ENCODE data around the gene FIGNL1.

DNA sequence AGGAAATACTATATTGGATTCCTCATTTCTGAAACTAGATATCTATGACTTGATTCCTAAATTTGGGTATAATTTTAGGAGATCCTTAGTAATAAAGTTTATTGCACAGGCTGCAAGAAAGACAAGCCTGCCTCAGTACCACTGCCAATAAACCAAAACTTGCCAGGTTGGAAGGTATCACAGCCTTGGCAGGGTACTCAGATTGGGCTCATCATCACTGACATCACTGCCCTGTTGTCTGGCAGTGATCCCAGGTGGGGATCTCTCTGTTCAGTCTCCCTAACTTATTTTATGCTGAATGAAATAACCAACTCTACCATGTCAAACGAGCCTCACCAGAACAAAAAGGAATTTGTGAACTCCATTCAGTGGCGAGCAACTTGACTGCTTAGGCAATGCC, 18.8 kb downstream of the FIGNL1 start:
- TF ChIP-seq, protein P1, sequence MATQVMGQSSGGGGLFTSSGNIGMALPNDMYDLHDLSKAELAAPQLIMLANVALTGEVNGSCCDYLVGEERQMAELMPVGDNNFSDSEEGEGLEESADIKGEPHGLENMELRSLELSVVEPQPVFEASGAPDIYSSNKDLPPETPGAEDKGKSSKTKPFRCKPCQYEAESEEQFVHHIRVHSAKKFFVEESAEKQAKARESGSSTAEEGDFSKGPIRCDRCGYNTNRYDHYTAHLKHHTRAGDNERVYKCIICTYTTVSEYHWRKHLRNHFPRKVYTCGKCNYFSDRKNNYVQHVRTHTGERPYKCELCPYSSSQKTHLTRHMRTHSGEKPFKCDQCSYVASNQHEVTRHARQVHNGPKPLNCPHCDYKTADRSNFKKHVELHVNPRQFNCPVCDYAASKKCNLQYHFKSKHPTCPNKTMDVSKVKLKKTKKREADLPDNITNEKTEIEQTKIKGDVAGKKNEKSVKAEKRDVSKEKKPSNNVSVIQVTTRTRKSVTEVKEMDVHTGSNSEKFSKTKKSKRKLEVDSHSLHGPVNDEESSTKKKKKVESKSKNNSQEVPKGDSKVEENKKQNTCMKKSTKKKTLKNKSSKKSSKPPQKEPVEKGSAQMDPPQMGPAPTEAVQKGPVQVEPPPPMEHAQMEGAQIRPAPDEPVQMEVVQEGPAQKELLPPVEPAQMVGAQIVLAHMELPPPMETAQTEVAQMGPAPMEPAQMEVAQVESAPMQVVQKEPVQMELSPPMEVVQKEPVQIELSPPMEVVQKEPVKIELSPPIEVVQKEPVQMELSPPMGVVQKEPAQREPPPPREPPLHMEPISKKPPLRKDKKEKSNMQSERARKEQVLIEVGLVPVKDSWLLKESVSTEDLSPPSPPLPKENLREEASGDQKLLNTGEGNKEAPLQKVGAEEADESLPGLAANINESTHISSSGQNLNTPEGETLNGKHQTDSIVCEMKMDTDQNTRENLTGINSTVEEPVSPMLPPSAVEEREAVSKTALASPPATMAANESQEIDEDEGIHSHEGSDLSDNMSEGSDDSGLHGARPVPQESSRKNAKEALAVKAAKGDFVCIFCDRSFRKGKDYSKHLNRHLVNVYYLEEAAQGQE (IDR thresholded peaks at IDR 0.05; ENCODE audit: insufficient read depth in 1 of 2, low read depth in 2 of 2, low read length in 2 of 2): no peak
- TF ChIP-seq TAF1 (IDR thresholded peaks at IDR 0.05; ENCODE audit: borderline replicate concordance, insufficient read depth, low read length): no peak
- TF ChIP-seq POLR2AphosphoS5 (IDR thresholded peaks at IDR 0.05; ENCODE audit: low read depth, low read length): no peak
- no peak for TF ChIP-seq SIN3A (IDR thresholded peaks at IDR 0.05; ENCODE audit: borderline replicate concordance, insufficient read depth, low read length)
- TF ChIP-seq FOXP2 (optimal IDR thresholded peaks at IDR 0.05; ENCODE audit: borderline replicate concordance, extremely low read depth, extremely low read length, insufficient read depth): no peak
